Fibroblast of lung (primary cell): ENCODE data around the gene CIPC. TPM values are rescaled to one million over a fixed set of nuclear protein-coding genes. Genes with fewer than 3 reads are reported as not detected.

Source experiments
- DNase-seq, 2 donors: peaks; one replicate each; pipeline versions ENCODE4 v3.0.0 to v3.0.0-alpha.2; 2010; ENCODE audit warnings: low read depth in 2 of 2
- H2AFZ ChIP-seq: 2 replicates; pipeline ENCODE4 v1.5.1; 2012; ENCODE audit warnings: low read length, control low read depth, inconsistent platforms
- H3K27ac ChIP-seq: 2 replicates; pipeline ENCODE4 v1.5.1; 2011; ENCODE audit warnings: low read length, control low read depth; ENCODE audit not compliant: insufficient read depth
- H3K27me3 ChIP-seq: 2 replicates; pipeline ENCODE4 v1.5.1; 2011; ENCODE audit warnings: mild to moderate bottlenecking, low read length; ENCODE audit not compliant: control insufficient read depth, insufficient read depth
- H3K36me3 ChIP-seq: 2 replicates; pipeline ENCODE4 v1.5.1; 2011; ENCODE audit warnings: low read length; ENCODE audit not compliant: control insufficient read depth, insufficient read depth
- H3K4me1 ChIP-seq: 2 replicates; pipeline ENCODE4 v1.5.1; 2011; ENCODE audit warnings: low read length; ENCODE audit not compliant: control insufficient read depth, insufficient read depth; ENCODE audit errors: extremely low read depth
- H3K4me2 ChIP-seq: 2 replicates; pipeline ENCODE4 v1.5.1; 2011; ENCODE audit warnings: low read length, control low read depth; ENCODE audit not compliant: insufficient read depth; ENCODE audit errors: extremely low read depth
- H3K4me3 ChIP-seq, 4 experiments: fragments of 200-600 bp in 1 of 4; sonication (generic) in 1 of 4; replicated peaks in 1 of 4; 2 replicates each; pipeline ENCODE4 v1.5.1; 2011 to 2016; ENCODE audit warnings: low read length in 4 of 4, low read depth in 3 of 4, mild to moderate bottlenecking in 3 of 4, control low read depth in 2 of 4, inconsistent platforms in 1 of 4, mixed read lengths in 1 of 4; ENCODE audit not compliant: insufficient read depth in 1 of 4; ENCODE audit errors: control extremely low read depth in 1 of 4
- H3K79me2 ChIP-seq: 2 replicates; pipeline ENCODE4 v1.5.1; 2012; ENCODE audit warnings: mild to moderate bottlenecking, low read length, inconsistent platforms; ENCODE audit not compliant: control insufficient read depth, insufficient read depth
- H3K9ac ChIP-seq: 2 replicates; pipeline ENCODE4 v1.5.1; 2011; ENCODE audit warnings: mild to moderate bottlenecking, low read length, control low read depth; ENCODE audit not compliant: insufficient read depth
- H3K9me3 ChIP-seq: 2 replicates; pipeline ENCODE4 v1.5.1; 2012; ENCODE audit warnings: low read depth, low read length; ENCODE audit not compliant: control insufficient read depth, insufficient read depth
- H4K20me1 ChIP-seq: 2 replicates; pipeline ENCODE4 v1.5.1; 2011; ENCODE audit warnings: low read length; ENCODE audit not compliant: control insufficient read depth, insufficient read depth; ENCODE audit errors: extremely low read depth
- EZH2 ChIP-seq: IDR thresholded peaks from 2 replicates; pipeline ENCODE4 v1.5.1; 2012; ENCODE audit warnings: low read length, control low read depth, mild to moderate bottlenecking; ENCODE audit errors: missing control alignments
- polyA plus RNA-seq, 2 donors: library from polyadenylated mRNA; depleted of rRNA in 1 of 2; stranded (reverse) in 1 of 2; unstranded in 1 of 2; fragments of >200 nt; gene quantifications; 2 replicates each; pipeline ENCODE4 v1.2.1, GENCODE V29; 2011 to 2012; ENCODE audit warnings: missing spikeins in 1 of 2
- total RNA-seq: library from RNA; depleted of rRNA; stranded (reverse); fragments of >200 nt; gene quantifications from 2 replicates; pipeline ENCODE4 v1.2.1, GENCODE V29; 2014
- TF ChIP-seq, protein P1 (sequence below), 2 donors: IDR thresholded peaks in 1 of 2; conservative IDR thresholded peaks in 1 of 2; 1 replicate in 1 of 2; 2 replicates in 1 of 2; pipeline ENCODE4 v1.5.1; 2011 to 2012; ENCODE audit warnings: low read length in 2 of 2, control low read depth in 1 of 2, inconsistent platforms in 1 of 2, low read depth in 1 of 2, mild to moderate bottlenecking in 1 of 2

Gene CIPC
- total and polyA plus RNA-seq, 2 donors (not counting 1 experiment from before 2014, with no cell fraction given) = 12.1 to 12.8 TPM

DNA sequence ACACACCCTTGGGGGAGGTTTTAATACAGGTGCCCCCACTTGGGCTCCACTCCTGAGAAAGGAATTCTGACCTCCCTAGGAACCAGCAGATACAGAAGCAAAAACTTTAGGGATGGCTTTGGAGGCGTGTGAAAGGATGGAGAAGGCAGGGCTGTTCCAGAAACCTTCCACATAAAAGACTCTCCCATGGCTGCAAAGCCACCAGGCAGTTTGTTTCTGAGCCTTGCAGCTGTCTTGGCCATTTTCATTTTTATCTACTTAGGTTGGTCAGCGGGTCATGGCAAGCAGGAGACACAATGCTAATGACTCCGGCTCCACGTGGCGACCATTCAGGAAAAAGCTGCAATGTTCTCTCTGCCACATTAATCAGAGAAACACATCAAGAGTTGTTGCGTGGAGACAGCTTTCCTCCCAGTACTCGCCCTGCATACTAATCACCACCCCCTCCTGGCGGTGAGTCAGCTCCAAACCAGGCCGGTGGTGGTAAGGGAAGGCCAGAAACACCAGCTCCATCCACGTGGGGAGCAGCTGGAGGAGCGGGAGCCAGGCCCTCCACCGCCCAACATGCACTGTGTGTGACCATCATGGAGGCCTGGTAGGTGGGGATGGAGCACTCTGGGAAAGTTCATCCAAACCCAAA, 38.7 kb upstream of the CIPC start:
- Histone ChIP-seq H3K4me3 (no peak overlapping the region), H3K36me3 (no peaks in the 10 kb centered on the region), H2AFZ (no peak overlapping the region), H3K4me2 (no peak overlapping the region), H3K9me3 (no peaks in the 10 kb centered on the region), H4K20me1 (no peaks in the 10 kb centered on the region), H3K79me2 (no peaks in the 10 kb centered on the region), H3K27ac (no peak overlapping the region), H3K4me1 (peaks cover 6% of the 10 kb centered on the region), H3K27me3 (no peaks in the 10 kb centered on the region), H3K9ac (no peak overlapping the region)
- TF ChIP-seq, protein P1, sequence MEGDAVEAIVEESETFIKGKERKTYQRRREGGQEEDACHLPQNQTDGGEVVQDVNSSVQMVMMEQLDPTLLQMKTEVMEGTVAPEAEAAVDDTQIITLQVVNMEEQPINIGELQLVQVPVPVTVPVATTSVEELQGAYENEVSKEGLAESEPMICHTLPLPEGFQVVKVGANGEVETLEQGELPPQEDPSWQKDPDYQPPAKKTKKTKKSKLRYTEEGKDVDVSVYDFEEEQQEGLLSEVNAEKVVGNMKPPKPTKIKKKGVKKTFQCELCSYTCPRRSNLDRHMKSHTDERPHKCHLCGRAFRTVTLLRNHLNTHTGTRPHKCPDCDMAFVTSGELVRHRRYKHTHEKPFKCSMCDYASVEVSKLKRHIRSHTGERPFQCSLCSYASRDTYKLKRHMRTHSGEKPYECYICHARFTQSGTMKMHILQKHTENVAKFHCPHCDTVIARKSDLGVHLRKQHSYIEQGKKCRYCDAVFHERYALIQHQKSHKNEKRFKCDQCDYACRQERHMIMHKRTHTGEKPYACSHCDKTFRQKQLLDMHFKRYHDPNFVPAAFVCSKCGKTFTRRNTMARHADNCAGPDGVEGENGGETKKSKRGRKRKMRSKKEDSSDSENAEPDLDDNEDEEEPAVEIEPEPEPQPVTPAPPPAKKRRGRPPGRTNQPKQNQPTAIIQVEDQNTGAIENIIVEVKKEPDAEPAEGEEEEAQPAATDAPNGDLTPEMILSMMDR (conservative IDR thresholded peaks at IDR 0.05 in 1 of 2, IDR thresholded peaks at IDR 0.05 in 1 of 2; ENCODE audit: low read depth in 1 of 2, low read length in 2 of 2) = peak; percentile 15 to 49
- no peak for TF ChIP-seq EZH2
- DNase-seq = peak; percentile 90 to 97

DNA sequence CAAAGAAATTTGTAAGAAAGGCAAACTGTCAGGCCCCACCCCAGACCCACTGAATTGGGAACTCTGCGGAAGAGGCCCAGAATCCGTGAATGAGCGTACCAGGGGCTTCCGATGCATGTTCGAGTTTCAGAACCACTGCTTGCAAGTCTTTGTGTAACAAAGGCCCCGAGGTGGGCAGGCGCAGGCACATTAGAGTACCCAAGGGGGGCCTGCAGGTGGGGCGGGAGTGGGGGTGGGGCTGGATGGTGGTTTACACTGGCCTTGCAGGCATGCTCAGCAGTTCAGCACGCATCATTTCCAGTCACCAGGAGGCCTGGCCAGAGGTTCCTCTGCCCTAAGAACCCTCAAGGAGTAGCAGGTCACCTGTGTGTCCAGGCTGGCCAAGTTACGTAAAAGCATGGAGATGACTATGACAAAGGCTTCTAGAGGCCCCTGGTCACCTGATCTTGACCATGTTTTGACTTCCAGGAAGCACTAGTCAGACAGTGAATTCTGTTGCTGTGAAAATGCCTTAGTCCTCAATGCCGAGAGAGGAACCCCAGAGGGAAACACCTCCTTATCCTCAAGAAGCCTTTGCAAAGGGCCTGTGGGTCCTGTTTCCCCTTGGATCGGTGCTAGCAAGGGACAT, 36.3 kb upstream of the CIPC start:
- Histone ChIP-seq H3K79me2 (no peaks in the 10 kb centered on the region), H4K20me1 (no peaks in the 10 kb centered on the region), H3K4me3 (no peak overlapping the region), H3K27me3 (no peaks in the 10 kb centered on the region), H2AFZ (no peak overlapping the region), H3K36me3 (no peaks in the 10 kb centered on the region), H3K4me1 (peaks cover 6% of the 10 kb centered on the region), H3K4me2 (no peak overlapping the region), H3K27ac (no peak overlapping the region), H3K9me3 (no peaks in the 10 kb centered on the region), H3K9ac (no peak overlapping the region)
- TF ChIP-seq, protein P1 (conservative IDR thresholded peaks at IDR 0.05 in 1 of 2, IDR thresholded peaks at IDR 0.05 in 1 of 2; ENCODE audit: low read depth in 1 of 2, low read length in 2 of 2) = no peak
- DNase-seq = no peak

DNA sequence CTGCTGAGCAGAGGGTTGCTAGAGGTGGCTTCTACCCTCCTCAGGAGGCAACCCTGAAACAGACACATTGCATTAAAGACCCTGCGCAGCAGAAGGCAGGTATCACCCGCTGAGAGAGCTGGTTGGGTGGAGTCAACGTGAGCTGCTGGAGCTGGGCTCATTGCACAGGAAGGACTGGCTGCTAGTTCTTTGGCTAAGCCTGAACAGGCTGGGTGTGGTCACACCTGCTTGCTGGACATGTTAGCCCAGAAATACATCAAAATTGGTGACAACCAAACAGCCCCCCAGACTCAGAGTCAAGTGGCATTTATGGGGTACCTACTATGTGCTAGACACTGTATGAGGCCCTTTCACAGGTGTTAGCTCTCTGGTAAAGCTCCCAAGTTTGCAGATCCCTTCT, 35.8 kb upstream of the CIPC start:
- H3K9ac ChIP-seq = no peak overlapping the region
- TF ChIP-seq EZH2 = no peak
- TF ChIP-seq, protein P1 (conservative IDR thresholded peaks at IDR 0.05 in 1 of 2, IDR thresholded peaks at IDR 0.05 in 1 of 2; ENCODE audit: low read depth in 1 of 2, low read length in 2 of 2) = no peak

More for the DNA sequence above, 35.8 kb upstream of the CIPC start:
- DNase-seq = no peak
- Histone ChIP-seq H3K27ac (no peak overlapping the region), H3K79me2 (no peaks in the 10 kb centered on the region), H3K27me3 (no peaks in the 10 kb centered on the region), H3K4me2 (no peak overlapping the region), H3K4me3 (no peak overlapping the region), H3K36me3 (no peaks in the 10 kb centered on the region), H3K9me3 (no peaks in the 10 kb centered on the region), H4K20me1 (no peaks in the 10 kb centered on the region), H2AFZ (no peak overlapping the region), H3K4me1 (peaks cover 6% of the 10 kb centered on the region)
